ENCODE measurements around the gene MACROD2. TPM values are rescaled to one million over a fixed set of nuclear protein-coding genes. Genes with fewer than 3 reads are reported as not detected.

The MACROD2 gene
- total RNA-seq, 1 donor from 2014 or later, result 6.4 TPM

- peaks cover 3% of the 10 kb centered on the region for H3K9me3 Mint-ChIP-seq
- DNase-seq (ENCODE audit: low read depth, low spot score), result no peak
- peaks cover 32% of the 10 kb centered on the region for H3K4me1 Mint-ChIP-seq
- no peaks in the 10 kb centered on the region for H3K36me3 Mint-ChIP-seq (ENCODE audit: low read depth)
- TF ChIP-seq CTCF (conservative IDR thresholded peaks at IDR 0.05), result no peak
- peak overlapping the region; percentile 3 for H3K4me3 Mint-ChIP-seq
- H3K27ac Mint-ChIP-seq (ENCODE audit: unreplicated experiment), result no peak overlapping the region
- no peaks in the 10 kb centered on the region for H3K27me3 Mint-ChIP-seq (ENCODE audit: low read depth)
Measured at GRCh38 chr20:16027686-16028085, 2032.4 kb downstream of the MACROD2 start.

- Mint-ChIP-seq H3K27ac (ENCODE audit: unreplicated experiment) (no peak overlapping the region), H3K4me1 (peaks cover 32% of the 10 kb centered on the region), H3K9me3 (peaks cover 3% of the 10 kb centered on the region), H3K4me3 (no peak overlapping the region), H3K27me3 (ENCODE audit: low read depth) (no peaks in the 10 kb centered on the region), H3K36me3 (ENCODE audit: low read depth) (no peaks in the 10 kb centered on the region)
- DNase-seq (ENCODE audit: low read depth, low spot score), result no peak
- TF ChIP-seq CTCF (conservative IDR thresholded peaks at IDR 0.05), result no peak
Measured at GRCh38 chr20:16028923-16029322, 2033.6 kb downstream of the MACROD2 start.

- no peaks in the 10 kb centered on the region for H3K27me3 Mint-ChIP-seq (ENCODE audit: low read depth)
- TF ChIP-seq CTCF (conservative IDR thresholded peaks at IDR 0.05), result no peak
- DNase-seq (ENCODE audit: low read depth, low spot score), result no peak
- no peak overlapping the region for H3K27ac Mint-ChIP-seq (ENCODE audit: unreplicated experiment)
- H3K36me3 Mint-ChIP-seq (ENCODE audit: low read depth), result no peaks in the 10 kb centered on the region
- H3K4me1 Mint-ChIP-seq, result peaks cover 20% of the 10 kb centered on the region
- no peaks in the 10 kb centered on the region for H3K9me3 Mint-ChIP-seq
- H3K4me3 Mint-ChIP-seq, result no peak overlapping the region
Measured at GRCh38 chr20:16030253-16030652, 2034.9 kb downstream of the MACROD2 start.

- no peak for DNase-seq (ENCODE audit: low read depth, low spot score)
- Mint-ChIP-seq H3K4me3 (no peak overlapping the region), H3K27me3 (ENCODE audit: low read depth) (no peaks in the 10 kb centered on the region), H3K9me3 (no peaks in the 10 kb centered on the region), H3K36me3 (ENCODE audit: low read depth) (no peaks in the 10 kb centered on the region), H3K4me1 (peaks cover 2% of the 10 kb centered on the region), H3K27ac (ENCODE audit: unreplicated experiment) (no peak overlapping the region)
- no peak for TF ChIP-seq CTCF (conservative IDR thresholded peaks at IDR 0.05)
Measured at GRCh38 chr20:16035576-16035975, 2040.3 kb downstream of the MACROD2 start.

- no peak for DNase-seq (ENCODE audit: low read depth, low spot score)
- no peak overlapping the region for H3K4me3 Mint-ChIP-seq
- peaks cover 5% of the 10 kb centered on the region for H3K4me1 Mint-ChIP-seq
- H3K36me3 Mint-ChIP-seq (ENCODE audit: low read depth), result no peaks in the 10 kb centered on the region
- no peaks in the 10 kb centered on the region for H3K27me3 Mint-ChIP-seq (ENCODE audit: low read depth)
- no peaks in the 10 kb centered on the region for H3K9me3 Mint-ChIP-seq
- no peak overlapping the region for H3K27ac Mint-ChIP-seq (ENCODE audit: unreplicated experiment)
- TF ChIP-seq CTCF (conservative IDR thresholded peaks at IDR 0.05), result no peak
Measured at GRCh38 chr20:16036331-16036730, 2041.0 kb downstream of the MACROD2 start.

GRCh38 chr20:16040742-16041141 lies 2045.4 kb downstream of the MACROD2 start:
- Mint-ChIP-seq H3K36me3 (ENCODE audit: low read depth) (no peaks in the 10 kb centered on the region), H3K27ac (ENCODE audit: unreplicated experiment) (no peak overlapping the region), H3K27me3 (ENCODE audit: low read depth) (no peaks in the 10 kb centered on the region), H3K4me1 (peaks cover 5% of the 10 kb centered on the region), H3K4me3 (no peak overlapping the region), H3K9me3 (peaks cover 3% of the 10 kb centered on the region)
- TF ChIP-seq CTCF (conservative IDR thresholded peaks at IDR 0.05), result no peak
- no peak for DNase-seq (ENCODE audit: low read depth, low spot score)

Data from neural crest cell (in vitro differentiated cells).